Activated CD4-positive, alpha-beta T cell treated with anti-CD3 and anti-CD28 coated beads for 48 hours (primary cell): Measurements from ENCODE around the gene FAM156B.
"Not testable (repeated sequence)": the region's sequence is repeated elsewhere in the genome, so short reads cannot be mapped to it uniquely, and the experiment has no call there.

Experiments used
- DNase-seq: peaks from one replicate; pipeline ENCODE4 v3.0.0-alpha.2; 2020

The FAM156B gene, protein sequence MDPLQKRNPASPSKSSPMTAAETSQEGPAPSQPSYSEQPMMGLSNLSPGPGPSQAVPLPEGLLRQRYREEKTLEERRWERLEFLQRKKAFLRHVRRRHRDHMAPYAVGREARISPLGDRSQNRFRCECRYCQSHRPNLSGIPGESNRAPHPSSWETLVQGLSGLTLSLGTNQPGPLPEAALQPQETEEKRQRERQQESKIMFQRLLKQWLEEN

DNA sequence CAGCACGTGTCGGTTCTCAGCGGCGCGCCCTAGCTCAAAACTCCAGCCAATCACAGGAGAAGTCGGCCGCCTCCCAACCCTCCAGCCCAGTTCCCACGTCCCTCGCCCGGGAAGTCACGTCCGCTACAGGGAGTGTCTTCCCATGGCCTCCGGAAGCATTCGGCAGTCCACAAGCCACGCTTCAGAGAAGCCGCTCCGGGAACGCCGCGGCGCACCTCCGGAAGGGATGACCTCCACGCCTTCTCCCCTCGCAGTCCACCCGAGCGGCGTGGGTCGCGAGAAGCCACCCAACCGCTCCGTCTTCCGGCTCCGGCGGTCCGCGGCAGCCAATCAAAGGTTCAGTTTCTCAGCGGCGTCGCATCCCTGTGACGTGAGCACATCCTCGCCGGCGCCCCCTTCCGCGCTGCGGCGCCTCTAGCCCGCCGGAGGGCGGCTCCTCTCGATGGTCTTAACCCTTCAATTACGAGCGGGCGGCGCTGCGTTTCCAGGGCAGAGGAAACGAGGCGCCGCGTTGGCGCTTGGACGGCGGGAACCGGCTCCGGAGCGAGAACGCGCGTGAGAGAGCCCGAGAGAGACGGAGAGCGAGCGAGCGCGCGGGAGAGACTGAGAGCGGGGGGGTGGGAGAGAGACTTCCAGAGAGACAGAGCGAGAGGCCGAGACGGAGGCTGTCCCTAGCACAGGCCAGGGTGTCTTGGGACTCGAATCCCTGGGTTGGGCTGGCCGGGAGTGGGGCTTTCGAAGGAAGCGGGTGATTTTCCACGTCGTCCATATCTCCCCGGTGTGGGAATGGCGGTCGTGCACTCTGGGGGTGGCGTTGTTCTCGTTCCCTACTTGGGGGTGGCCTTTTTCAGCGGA lies at the start of gene FAM156B:
Gene FAM156B, plus strand, starts transcription at position 476 of the 855 bp plus-strand sequence. CDS start 9,896 bp downstream, outside the sequence.
- DNase-seq = not testable (repeated sequence)

DNA sequence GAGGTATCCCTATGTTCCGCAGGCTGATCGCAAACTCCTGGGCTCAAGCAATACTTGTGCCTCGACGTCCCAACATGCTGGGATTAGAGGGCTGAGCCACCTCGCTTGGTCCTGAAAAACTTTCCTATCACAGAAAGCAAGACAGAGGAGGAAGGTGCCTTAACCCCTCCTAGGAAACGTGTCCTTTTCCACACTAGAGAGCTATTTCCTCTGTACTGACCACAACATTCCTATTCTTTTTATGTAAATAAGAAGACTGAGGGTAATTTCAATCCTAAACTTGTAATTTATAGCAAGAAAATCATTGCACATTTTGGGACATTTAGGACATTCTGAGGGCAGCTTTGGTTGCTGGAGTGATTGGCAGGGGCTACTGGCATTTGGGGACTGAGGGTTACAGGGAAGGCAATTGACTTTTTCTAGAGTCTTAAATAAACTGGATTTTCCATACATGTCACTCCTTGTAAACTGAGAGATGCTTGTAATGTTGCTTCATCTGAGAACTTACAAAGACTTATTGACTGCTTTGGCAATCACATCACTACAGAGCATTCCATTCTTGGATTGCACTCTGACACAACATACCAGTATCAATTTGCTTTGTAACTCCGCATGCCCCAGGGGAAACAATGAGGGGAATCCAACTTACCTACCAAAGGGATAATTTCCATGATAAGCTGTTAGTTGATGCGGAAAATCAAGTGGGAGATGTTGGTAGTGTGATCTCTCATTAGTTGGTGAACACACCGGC lies 44.8 kb upstream of the FAM156B start:
- DNase-seq = no peak

DNA sequence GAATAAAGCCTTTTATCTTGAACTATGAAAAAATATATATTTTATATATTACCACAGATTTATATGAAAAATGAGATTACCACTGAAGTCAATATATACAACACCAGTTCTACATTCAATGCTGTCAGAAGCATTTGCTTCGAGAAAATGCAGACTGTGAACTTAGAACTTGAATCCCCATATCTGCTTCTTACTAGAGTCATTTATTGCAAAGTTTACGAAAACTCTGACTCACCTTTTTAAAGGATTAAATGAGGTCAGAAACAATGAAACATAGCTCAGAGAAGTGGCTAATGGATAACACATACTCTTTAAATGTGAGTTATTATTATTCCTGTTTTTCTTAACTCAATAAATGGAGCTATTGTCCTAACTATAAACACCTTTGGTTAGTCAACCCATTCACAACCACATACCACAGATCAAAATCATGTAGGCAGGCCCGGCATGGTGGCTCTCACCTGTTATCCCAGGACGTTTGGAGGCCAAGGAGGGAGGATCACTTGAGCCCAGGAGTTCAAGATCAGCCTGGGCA lies 40.1 kb upstream of the FAM156B start:
- DNase-seq = not testable (repeated sequence)

DNA sequence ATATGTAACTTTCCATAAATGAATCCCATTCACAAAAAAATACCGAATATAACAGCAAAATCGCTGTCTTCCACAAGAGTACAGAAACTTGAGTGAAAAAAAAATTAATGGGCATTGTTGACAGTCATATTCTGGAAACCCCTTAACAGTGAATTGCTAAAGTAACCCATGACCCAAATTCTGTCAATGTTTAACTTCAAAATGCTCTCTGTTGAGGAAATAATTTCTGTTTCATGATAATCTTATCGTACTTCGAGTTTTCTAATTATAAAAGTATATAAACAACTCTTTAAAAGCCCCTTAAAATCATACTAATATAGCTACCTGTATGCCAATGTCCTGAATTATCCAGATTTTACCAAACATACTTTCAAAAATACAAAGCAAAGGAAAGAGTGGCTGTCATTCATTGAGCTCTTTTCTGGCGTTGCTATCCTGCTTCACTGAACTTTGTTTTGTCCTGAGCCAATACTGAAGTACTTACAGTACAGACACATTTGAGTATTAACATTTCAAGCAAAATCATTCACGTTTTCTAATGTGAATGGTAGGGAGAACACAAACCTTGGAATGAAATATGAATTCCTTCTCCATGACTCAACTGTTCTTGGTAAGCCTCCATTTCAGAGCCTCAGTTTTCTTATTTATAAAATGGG lies 31.7 kb upstream of the FAM156B start:
- no peak for DNase-seq

DNA sequence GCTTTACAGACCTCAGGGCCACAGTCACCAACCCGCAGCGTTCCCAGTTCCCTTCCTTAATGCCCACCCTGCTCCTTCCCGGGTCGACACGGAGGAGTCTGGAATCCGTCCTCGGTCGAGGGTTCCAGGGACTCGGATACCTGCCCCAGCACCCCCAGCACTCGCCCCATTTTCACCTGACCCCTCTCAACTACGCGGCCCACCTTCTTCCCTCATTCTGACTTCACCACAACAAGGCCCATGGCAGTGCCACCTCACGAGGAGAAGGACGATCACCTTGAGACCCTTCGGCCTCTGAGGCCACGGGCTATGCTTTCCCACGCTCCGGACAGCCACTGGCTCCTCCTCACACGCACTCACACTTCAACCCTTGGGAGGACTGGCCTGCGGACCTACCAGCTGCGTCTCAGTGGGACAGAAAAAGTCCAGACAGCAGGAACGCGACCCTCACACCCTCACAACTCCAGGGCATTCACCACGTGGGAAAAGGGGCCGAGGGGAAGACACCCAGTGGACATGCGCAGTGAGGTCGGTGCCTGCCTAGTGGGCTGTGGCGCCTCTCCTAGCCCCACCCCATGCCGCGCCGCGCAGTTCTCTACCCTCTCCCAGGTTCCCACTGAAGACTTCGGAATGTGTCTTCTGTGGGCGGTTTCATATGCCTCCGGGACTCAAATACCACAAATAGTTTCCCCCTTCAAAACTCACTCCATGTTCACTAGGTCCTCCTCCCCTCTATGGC lies 29.4 kb upstream of the FAM156B start, which contains the start of gene XAGE3:
Gene XAGE3, minus strand, starts transcription at position 474 of the 739 bp plus-strand sequence. CDS start 950 bp downstream, outside the sequence.
- no peak for DNase-seq

DNA sequence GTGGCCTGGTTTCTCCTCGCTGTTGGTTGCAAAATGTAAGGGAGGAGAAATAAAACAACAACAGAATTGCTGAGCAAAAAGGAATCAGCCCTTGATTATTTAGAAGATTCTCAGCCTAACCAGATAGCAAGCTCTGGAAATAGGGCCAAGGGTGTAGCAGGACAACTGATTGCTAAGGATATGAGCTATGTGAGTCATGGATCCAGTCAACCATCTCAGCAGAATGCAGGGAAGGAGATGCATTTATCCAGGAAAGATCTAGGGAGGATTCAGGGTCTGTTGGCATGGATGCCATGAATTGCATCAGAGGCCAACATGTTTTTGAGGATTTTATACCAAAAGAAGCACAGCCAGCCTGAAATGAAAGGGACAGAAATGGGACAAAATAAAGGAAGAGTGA lies 27.1 kb upstream of the FAM156B start:
- DNase-seq = no peak

DNA sequence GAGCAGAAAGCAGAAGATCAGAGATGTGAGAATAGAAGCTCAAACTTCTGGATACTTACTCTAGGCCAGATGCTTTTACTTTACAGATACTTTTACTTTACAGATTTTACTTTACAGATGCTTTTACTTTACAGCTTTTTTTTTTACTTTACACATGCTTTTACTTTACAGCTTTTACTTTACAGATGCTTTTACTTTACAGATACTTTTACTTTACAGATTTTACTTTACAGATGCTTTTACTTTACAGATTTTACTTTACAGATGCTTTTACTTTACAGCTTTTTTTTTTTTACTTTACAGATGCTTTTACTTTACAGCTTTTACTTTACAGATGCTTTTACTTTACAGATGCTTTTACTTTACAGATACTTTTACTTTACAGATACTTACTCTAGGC lies 23.3 kb upstream of the FAM156B start:
- DNase-seq = not testable (repeated sequence)

DNA sequence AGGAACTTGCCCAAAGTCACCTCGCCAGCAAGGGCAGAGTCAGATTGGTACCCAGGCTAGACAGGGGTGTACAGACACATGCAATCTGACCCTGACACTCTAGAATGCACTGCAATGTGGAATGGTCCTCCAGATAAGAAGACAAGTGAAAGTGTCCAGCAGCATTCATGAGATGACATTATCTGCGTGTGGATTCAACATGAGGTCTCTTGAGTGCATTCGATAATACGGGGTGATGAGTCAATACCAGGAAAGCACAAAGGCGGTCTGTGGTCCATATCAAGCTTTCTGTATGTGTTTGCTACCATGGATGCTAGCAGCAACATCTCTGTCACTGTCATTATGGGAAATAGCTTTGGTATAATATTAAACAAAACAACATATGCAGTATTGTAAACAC lies 22.5 kb upstream of the FAM156B start:
- DNase-seq = no peak

DNA sequence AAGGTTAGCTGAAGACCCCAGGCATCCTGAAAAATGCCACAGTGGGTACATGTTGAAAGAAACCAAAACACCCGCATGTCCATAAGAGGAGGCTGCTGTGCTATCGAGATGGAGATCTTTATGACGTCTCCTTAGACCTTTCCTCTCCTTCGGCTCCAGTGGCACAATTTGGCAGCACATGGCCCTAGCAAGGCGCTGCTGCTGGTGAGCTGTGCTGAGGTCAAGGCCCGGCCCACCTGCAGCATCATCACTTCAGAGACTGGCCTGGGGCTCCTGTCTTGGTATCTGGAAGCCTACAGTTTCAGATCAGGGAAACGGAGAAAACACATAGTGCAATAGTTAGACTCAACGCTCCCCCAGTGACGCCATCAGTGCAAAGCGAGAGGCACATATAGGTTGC lies 21.7 kb upstream of the FAM156B start:
- not testable (repeated sequence) for DNase-seq

DNA sequence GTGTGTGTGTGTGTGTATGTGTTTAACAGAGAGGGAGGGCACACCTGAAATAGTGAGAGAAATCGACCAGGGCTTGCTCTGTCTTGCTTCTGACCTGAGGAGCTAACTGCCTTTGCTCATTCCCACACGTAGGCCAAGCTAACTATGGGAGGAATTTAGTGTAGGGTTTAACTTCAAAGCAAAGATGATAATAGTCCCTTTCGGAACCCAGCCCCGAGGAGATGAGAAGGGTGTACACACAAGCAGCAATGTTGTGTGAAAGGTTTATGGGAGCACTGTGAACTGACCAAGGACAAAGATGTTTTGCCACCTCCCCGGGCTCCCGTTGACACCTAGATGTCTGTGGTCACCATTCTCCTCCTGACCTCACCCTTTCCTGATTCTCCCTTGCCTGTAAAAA lies 20.7 kb upstream of the FAM156B start:
- not testable (repeated sequence) for DNase-seq

DNA sequence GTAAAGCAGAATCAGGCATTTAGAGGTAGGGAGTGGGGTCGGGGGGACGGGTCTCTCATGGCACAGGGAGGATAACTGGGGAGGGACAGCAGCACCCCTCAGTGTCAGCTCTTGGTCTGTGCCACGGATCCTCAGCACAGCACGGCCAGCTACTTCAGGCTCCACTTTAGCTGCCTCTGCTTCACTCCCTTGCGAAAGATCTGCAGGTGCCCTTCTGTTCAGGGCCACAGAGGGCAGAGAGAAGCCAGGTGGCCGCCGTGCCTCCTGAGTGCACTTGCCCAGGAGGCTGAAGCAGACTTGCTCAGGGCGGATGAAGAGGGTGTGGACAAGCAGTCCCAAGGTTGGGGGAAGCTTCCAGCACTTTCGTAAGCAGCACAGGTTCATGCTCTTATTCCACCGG lies 9.7 kb upstream of the FAM156B start:
- DNase-seq = not testable (repeated sequence)

DNA sequence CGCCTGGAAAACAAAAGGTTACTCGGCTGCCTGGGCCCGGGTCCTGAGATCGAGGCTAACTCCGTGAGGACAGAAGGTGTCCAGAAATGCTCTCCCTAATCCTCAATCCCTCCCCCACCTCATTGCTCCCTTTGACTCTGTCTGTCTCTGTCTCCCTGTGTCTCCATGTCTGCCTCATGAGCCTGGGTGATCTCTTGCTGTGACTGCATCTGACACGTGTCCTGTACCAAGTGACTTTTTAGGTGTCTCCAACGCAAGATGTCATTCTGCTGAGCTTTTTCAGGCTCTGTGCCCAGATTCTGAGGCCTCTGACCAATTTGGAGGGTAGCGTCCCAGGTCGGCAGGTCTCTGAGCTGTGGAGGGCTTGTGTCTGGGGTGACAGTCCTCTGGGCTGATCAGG lies 9.0 kb upstream of the FAM156B start:
- not testable (repeated sequence) for DNase-seq

DNA sequence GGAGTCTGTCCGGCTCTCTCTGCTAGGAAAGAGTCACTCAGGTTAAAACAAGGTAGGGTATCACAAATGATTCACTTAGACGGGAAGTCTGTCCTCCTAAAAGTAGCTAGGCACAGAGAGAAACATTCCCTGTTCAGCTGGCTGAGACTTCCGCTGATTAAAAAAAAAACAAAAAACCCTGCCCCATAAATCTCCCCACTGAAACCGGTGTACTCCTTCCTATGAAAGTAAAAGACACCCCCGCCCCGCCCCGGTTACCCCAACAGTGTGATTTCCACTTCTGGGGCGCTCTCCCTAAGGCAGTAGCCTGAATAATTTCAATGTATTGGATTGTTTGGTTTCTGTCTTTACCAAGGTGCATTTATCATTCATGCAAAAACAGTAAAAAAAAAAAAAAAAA lies 692 bp upstream of the FAM156B start:
- DNase-seq = not testable (repeated sequence)

DNA sequence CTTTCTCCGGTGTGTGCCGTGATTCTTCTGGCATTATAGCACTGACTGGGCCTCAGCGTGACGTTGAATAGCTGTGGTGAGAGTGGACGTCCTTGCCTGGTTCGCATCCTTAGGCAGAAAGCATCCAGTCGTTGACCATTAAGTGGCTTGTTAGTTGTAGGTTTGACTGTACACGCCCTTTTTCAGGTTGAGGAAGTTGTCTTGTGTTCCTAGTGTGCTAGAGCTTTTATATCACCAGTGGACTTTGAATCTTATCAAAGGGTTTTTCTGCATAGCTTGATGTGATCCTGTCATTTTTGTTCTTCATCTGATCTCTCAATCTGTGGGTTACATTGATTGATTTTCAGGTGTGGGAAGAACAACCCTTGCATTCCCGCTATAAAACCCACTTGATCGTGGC lies 8.4 kb downstream of the FAM156B start:
- DNase-seq = not testable (repeated sequence)

DNA sequence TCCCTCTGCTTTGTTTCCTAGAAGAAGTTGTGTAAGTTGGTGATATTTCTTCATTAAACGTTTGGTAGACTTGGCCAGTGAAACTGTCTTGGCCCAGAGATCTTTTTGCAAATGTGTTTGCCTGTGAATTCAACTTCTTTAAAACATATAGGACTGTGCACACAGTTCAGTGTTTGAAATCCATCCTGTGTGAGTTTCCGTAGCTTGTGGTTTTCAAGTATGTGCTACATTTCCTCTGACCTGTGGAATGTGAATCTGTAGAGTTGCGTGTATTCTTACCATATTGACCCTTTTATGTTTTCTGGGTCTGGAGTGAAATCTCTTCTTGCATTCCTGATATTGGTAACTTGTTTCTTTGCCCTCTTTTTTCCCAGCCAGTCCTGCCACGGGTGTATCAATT lies 8.9 kb downstream of the FAM156B start:
- DNase-seq = not testable (repeated sequence)

DNA sequence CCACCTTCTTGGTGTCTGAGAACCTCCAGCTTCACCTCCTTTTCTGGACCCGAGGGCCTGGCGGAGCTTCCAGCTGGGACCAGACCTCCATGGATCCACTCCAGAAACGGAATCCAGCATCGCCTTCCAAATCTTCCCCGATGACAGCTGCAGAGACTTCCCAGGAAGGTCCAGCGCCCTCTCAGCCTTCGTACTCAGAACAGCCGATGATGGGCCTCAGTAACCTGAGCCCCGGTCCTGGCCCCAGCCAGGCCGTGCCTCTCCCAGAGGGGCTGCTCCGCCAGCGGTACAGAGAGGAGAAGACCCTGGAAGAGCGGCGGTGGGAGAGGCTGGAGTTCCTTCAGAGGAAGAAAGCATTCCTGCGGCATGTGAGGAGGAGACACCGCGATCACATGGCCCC lies 10.0 kb downstream of the FAM156B start:
- not testable (repeated sequence) for DNase-seq

DNA sequence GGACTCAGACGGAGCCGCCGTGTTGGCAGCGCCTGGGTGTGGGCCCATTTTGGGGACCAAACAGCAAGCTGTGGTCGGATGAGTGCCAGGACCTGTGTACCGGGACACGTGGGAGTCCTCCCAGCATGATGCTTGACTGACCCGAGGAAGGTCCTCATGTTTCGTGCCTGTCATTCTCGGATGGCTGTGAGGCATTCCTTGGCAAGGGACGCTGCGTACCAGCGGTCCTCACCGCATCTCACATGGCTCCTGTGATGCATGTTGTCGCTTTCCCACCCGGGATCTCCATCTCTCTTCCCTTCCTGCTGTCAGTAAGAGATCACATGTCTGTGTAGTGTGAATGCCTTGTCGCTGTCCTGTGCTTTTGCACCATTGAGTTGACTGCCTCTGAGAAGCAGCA lies 10.8 kb downstream of the FAM156B start:
- DNase-seq = not testable (repeated sequence)

DNA sequence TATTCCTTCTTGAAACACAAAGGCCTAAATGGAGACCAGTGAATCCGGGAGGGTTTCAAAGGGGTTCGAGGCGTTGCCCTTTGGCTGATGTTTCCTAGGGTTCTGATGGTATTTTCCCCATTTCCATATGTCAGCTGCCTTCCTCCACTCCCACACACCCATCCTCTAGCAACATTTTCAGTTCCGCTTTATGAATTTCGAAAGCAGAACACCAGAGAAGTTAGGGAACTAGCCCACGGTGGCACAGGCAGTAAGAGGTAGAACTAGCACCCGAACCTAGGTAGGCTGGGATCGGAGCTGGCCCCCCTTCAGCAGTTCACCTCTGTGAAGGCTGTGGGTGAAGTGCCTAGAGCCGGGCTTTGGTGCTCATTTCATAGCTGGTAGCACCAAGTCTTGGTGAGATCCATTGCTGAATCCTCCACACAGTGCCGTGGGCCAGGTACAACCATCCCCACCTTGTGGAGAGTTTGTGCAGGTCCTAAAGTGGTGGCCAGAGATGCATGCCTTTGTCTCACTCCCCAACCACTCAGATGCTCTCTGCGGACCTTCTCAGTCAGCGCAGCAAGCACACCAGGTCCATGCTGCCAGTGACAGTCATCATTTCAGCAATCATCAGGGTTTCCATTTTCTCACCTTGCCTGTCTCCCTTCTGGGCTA lies 12.3 kb downstream of the FAM156B start:
- DNase-seq = not testable (repeated sequence)

DNA sequence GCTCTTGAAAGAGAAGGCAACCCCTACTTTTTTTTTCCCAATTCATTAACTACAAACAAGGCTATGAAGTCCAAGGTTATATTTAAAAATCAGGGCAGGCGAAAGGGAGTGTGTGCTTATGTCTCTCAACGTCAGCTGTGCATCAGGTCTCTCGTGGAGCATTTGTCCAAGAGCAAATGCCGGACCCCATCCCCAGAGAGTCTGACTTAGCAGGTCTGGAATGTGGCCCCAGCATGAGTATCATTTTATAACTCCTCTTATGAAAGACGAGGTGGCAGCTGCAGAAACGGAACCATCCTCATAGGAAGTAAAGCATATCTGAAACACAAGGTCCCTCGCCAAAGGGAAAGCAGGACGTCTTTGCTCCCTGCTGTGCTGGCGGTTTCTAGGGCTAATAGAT lies 16.6 kb downstream of the FAM156B start:
- DNase-seq = not testable (repeated sequence)

DNA sequence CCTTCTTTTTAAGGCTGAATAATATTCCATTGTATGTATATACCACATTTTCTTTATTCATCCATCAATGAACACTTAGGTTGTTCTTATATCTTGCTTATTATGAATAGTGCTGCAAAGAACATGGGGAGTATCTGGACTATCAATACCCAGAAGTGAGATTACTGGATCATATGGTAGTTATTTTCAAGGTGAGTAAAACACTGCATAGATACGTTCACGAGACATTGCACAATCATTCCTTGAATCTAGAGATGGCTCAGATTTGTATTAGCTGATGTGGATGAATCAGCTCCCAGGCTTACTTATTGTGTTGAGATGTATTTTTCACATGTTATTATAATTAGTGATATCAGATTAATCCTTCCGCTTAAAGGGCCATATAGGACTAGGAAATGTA lies 17.6 kb downstream of the FAM156B start:
- DNase-seq = not testable (repeated sequence)

DNA sequence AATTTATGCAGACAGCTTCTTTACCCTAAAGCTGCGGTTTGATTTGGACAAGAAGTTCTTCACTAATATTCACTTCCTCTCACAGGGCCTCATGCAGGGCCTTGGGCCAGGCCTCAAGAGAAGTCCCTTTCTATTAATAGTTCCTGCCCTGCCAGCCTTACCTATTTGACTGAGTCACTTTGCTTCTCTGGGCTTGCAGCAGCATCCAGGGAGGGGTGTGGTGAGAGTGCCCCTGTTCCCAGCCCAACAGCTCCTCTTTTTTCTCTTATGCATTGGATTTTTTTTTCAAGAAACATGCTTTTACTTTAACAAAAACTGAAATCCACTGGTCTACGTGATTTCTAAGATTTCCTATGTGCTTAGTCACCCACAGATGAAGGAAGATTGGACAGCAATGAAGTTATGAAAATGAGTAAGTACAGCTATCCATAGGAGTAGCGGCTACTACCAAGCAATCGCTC lies 26.7 kb downstream of the FAM156B start:
- no peak for DNase-seq
